C4-2B (cell line): Measurements from ENCODE around the gene CYP3A5.
"Not testable (repeated sequence)": the region's sequence is repeated elsewhere in the genome, so short reads cannot be mapped to it uniquely, and the experiment has no call there.

Experiments
- ZFX ChIP-seq: fragments of 450-650 bp; IDR thresholded peaks from 2 replicates; pipeline ENCODE4 v1.6.1; 2017
- TF ChIP-seq, protein P1 (sequence below): fragments of 450-650 bp; conservative IDR thresholded peaks from 2 replicates; pipeline ENCODE4 v1.5.1; 2017; ENCODE audit warnings: mild to moderate bottlenecking

DNA sequence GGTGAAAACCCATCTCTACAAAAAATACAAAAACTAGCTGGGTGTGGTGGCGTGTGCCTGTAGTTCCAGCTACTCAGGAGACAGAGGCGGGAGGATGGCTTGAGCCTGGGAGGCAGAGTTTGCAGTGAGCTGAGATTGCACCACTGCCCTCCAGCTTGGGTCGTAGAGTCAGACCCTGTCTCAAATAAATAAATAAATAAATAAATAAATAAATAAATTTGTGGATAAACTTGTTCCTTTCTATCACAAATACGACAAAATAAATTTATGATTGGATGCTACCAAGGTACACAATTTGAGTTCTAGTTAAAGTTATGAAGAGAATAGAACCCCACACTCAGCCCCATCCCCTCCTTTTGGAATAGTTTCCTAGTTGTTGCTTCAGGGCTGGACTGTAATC lies 26.5 kb downstream of the CYP3A5 start:
- TF ChIP-seq, protein P1, sequence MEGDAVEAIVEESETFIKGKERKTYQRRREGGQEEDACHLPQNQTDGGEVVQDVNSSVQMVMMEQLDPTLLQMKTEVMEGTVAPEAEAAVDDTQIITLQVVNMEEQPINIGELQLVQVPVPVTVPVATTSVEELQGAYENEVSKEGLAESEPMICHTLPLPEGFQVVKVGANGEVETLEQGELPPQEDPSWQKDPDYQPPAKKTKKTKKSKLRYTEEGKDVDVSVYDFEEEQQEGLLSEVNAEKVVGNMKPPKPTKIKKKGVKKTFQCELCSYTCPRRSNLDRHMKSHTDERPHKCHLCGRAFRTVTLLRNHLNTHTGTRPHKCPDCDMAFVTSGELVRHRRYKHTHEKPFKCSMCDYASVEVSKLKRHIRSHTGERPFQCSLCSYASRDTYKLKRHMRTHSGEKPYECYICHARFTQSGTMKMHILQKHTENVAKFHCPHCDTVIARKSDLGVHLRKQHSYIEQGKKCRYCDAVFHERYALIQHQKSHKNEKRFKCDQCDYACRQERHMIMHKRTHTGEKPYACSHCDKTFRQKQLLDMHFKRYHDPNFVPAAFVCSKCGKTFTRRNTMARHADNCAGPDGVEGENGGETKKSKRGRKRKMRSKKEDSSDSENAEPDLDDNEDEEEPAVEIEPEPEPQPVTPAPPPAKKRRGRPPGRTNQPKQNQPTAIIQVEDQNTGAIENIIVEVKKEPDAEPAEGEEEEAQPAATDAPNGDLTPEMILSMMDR, result not testable (repeated sequence)
- not testable (repeated sequence) for TF ChIP-seq ZFX
